ENCODE results near the gene PPP1R1C. TPM values are rescaled to one million over a fixed set of nuclear protein-coding genes. Genes with fewer than 3 reads are reported as not detected.
A peak's percentile ranks its signal among the peaks of the same experiment; 100 is the strongest.
"Not testable (repeated sequence)": the region's sequence is repeated elsewhere in the genome, so short reads cannot be mapped to it uniquely, and the experiment has no call there.

The PPP1R1C gene
- total RNA-seq, 2 experiments from 2014 or later, result not detected

GRCh38 chr2:181953881-181954537, 31.6 kb upstream of the PPP1R1C start:
- TF ChIP-seq CTCF (conservative IDR thresholded peaks at IDR 0.05; ENCODE audit: low read length), result peak; percentile 84
- no peak for TF ChIP-seq EZH2phosphoT487 (IDR thresholded peaks at IDR 0.05; ENCODE audit: borderline replicate concordance, low read depth, low read length)
- H3K9me2 ChIP-seq (ENCODE audit: insufficient read depth, low read length), result no peaks in the 10 kb centered on the region
- no peak overlapping the region for H3K27ac ChIP-seq (ENCODE audit: low read depth, low read length, poor library complexity, severe bottlenecking)
- no peaks in the 10 kb centered on the region for H3K79me2 ChIP-seq (ENCODE audit: insufficient read depth, low read depth, low read length)
- CTCF ChIA-PET (ENCODE audit: unreplicated experiment), result interaction anchor here (0.6 kb wide), 1 partner anchor 1083 kb away, joined by 4 read pairs; no protein-coding TSS in a partner anchor
- H3K4me3 ChIP-seq (ENCODE audit: low read depth, low read length, poor library complexity, severe bottlenecking), result peak overlapping the region; percentile 61
- H3K36me3 ChIP-seq (ENCODE audit: insufficient read depth, low read length), result no peaks in the 10 kb centered on the region
- POLR2A ChIA-PET, result interaction anchor here (0.7 to 1.8 kb wide), 3 partner anchors 27 to 1206 kb away, joined by 3 to 10 read pairs (median 3); no protein-coding TSS in a partner anchor
- H4K20me1 ChIP-seq (ENCODE audit: insufficient read depth, low read length), result no peaks in the 10 kb centered on the region
- intact Hi-C loops (cut with micrococcal nuclease; ENCODE audit: unreplicated experiment), result loop anchor here (2.0 to 5.0 kb wide), 3 partner anchors 37 to 211 kb away; no protein-coding TSS in a partner anchor
- H3K9me3 ChIP-seq (ENCODE audit: low read length), result no peaks in the 10 kb centered on the region
- BruUV-seq (replicated peaks), result no TSS peak
- H2AFZ ChIP-seq (ENCODE audit: low read length), result peak overlapping the region; percentile 92
- DNase-seq (ENCODE audit: low spot score), result peak; percentile 84
- H3K4me2 ChIP-seq (ENCODE audit: low read length), result peak overlapping the region; percentile 60
- peaks cover 11% of the 10 kb centered on the region for H3K4me1 ChIP-seq (ENCODE audit: insufficient read depth, low read length, poor library complexity, severe bottlenecking)

GRCh38 chr2:181954538-181954883, 31.1 kb upstream of the PPP1R1C start:
- no peaks in the 10 kb centered on the region for H3K9me2 ChIP-seq (ENCODE audit: insufficient read depth, low read length)
- peaks cover 11% of the 10 kb centered on the region for H3K4me1 ChIP-seq (ENCODE audit: insufficient read depth, low read length, poor library complexity, severe bottlenecking)
- H4K20me1 ChIP-seq (ENCODE audit: insufficient read depth, low read length), result no peaks in the 10 kb centered on the region
- peak; percentile 40; the same call in 1 of the 2 replicates for TF ChIP-seq CTCF (conservative IDR thresholded peaks at IDR 0.05; ENCODE audit: low read length)
- no peak for TF ChIP-seq EZH2phosphoT487 (IDR thresholded peaks at IDR 0.05; ENCODE audit: borderline replicate concordance, low read depth, low read length)
- DNase-seq (ENCODE audit: low spot score), result no peak
- H3K4me2 ChIP-seq (ENCODE audit: low read length), result peak overlapping the region; percentile 60
- POLR2A ChIA-PET, result interaction anchor here (0.7 to 1.8 kb wide), 3 partner anchors 28 to 1206 kb away, joined by 3 to 10 read pairs (median 4); no protein-coding TSS in a partner anchor
- H3K27ac ChIP-seq (ENCODE audit: low read depth, low read length, poor library complexity, severe bottlenecking), result no peak overlapping the region
- CTCF ChIA-PET (ENCODE audit: unreplicated experiment), result no interaction called here
- H3K79me2 ChIP-seq (ENCODE audit: insufficient read depth, low read depth, low read length), result no peaks in the 10 kb centered on the region
- BruUV-seq (replicated peaks), result no TSS peak
- peak overlapping the region; percentile 61 for H3K4me3 ChIP-seq (ENCODE audit: low read depth, low read length, poor library complexity, severe bottlenecking)
- intact Hi-C loops (cut with micrococcal nuclease; ENCODE audit: unreplicated experiment), result loop anchor here (2.0 to 5.0 kb wide), 3 partner anchors 36 to 212 kb away; no protein-coding TSS in a partner anchor
- peak overlapping the region; percentile 92 for H2AFZ ChIP-seq (ENCODE audit: low read length)
- H3K9me3 ChIP-seq (ENCODE audit: low read length), result no peaks in the 10 kb centered on the region
- no peaks in the 10 kb centered on the region for H3K36me3 ChIP-seq (ENCODE audit: insufficient read depth, low read length)

DNA sequence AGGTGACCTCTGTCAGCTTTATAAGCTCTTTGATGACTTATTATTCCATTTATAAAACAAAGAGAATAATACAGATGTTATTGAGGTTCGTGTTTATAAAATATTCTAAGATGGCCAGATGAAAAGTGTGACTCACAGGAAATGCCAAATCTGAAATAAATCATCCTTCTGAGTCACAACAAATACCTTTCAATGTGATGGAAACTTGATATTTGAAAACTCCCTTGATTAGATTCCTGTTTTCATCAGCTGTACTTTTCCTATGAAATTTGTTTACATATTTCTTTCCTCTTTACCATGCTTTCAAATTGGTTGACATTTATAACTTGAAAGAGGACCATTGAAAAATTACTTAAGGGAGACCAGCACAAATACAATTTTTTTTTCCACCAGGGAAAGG, 30.6 kb upstream of the PPP1R1C start:
- H3K4me3 ChIP-seq (ENCODE audit: low read depth, low read length, poor library complexity, severe bottlenecking), result no peak overlapping the region
- no peaks in the 10 kb centered on the region for H3K9me2 ChIP-seq (ENCODE audit: insufficient read depth, low read length)
- no peaks in the 10 kb centered on the region for H3K79me2 ChIP-seq (ENCODE audit: insufficient read depth, low read depth, low read length)
- peaks cover 11% of the 10 kb centered on the region for H3K4me1 ChIP-seq (ENCODE audit: insufficient read depth, low read length, poor library complexity, severe bottlenecking)
- intact Hi-C loops (cut with micrococcal nuclease; ENCODE audit: unreplicated experiment), result loop anchor here (2.0 kb wide), 2 partner anchors 36 to 212 kb away; no protein-coding TSS in a partner anchor
- POLR2A ChIA-PET, result interaction anchor here (0.7 to 1.8 kb wide), 4 partner anchors 28 to 1239 kb away, joined by 3 to 10 read pairs (median 4); no protein-coding TSS in a partner anchor
- TF ChIP-seq EZH2phosphoT487 (IDR thresholded peaks at IDR 0.05; ENCODE audit: borderline replicate concordance, low read depth, low read length) (no peak), CTCF (conservative IDR thresholded peaks at IDR 0.05; ENCODE audit: low read length) (no peak)
- no peak for DNase-seq (ENCODE audit: low spot score)
- no TSS peak for BruUV-seq (replicated peaks)
- 0 out of 2 replicates have a peak overlapping the region, but pooled peaks have one; percentile 60 for H3K4me2 ChIP-seq (ENCODE audit: low read length)
- H3K9me3 ChIP-seq (ENCODE audit: low read length), result no peaks in the 10 kb centered on the region
- no peaks in the 10 kb centered on the region for H4K20me1 ChIP-seq (ENCODE audit: insufficient read depth, low read length)
- CTCF ChIA-PET (ENCODE audit: unreplicated experiment), result no interaction called here
- H3K27ac ChIP-seq (ENCODE audit: low read depth, low read length, poor library complexity, severe bottlenecking), result no peak overlapping the region
- H3K36me3 ChIP-seq (ENCODE audit: insufficient read depth, low read length), result no peaks in the 10 kb centered on the region
- peak overlapping the region; percentile 92; the same call in 1 of the 2 replicates for H2AFZ ChIP-seq (ENCODE audit: low read length)

- POLR2A ChIA-PET, result interaction anchor here (1.8 kb wide), 1 partner anchor 29 kb away, joined by 10 read pairs; no protein-coding TSS in a partner anchor
- H3K9me2 ChIP-seq (ENCODE audit: insufficient read depth, low read length); H2AFZ ChIP-seq (ENCODE audit: low read length); H4K20me1 ChIP-seq (ENCODE audit: insufficient read depth, low read length); CTCF ChIA-PET (ENCODE audit: unreplicated experiment); H3K4me3 ChIP-seq (ENCODE audit: low read depth, low read length, poor library complexity, severe bottlenecking); H3K27ac ChIP-seq (ENCODE audit: low read depth, low read length, poor library complexity, severe bottlenecking); H3K4me2 ChIP-seq (ENCODE audit: low read length); H3K36me3 ChIP-seq (ENCODE audit: insufficient read depth, low read length); DNase-seq (ENCODE audit: low spot score); H3K9me3 ChIP-seq (ENCODE audit: low read length); H3K79me2 ChIP-seq (ENCODE audit: insufficient read depth, low read depth, low read length); BruUV-seq (replicated peaks): not testable (repeated sequence)
- peaks cover 11% of the 10 kb centered on the region for H3K4me1 ChIP-seq (ENCODE audit: insufficient read depth, low read length, poor library complexity, severe bottlenecking)
- intact Hi-C loops (cut with micrococcal nuclease; ENCODE audit: unreplicated experiment), result loop anchor here (2.0 kb wide), 2 partner anchors 35 to 213 kb away; no protein-coding TSS in a partner anchor
These were observed 29.8 kb upstream of the PPP1R1C start for GRCh38 chr2:181955866-181956265.
